ENCODE measurements around the gene HYI.

HYI gene

GRCh38 chr1:43426221-43426620, 27.5 kb downstream of the HYI start:
- no peak overlapping the region for H3K4me3 ChIP-seq (ENCODE audit: low read length)
- no peak for TF ChIP-seq CTCF (IDR thresholded peaks at IDR 0.05; ENCODE audit: insufficient read depth, low read depth, low read length, missing control alignments)
- DNase-seq (ENCODE audit: low read depth), result no peak

- TF ChIP-seq CTCF (IDR thresholded peaks at IDR 0.05; ENCODE audit: insufficient read depth, low read depth, low read length, missing control alignments), result no peak
- no peak for DNase-seq (ENCODE audit: low read depth)
- no peak overlapping the region for H3K4me3 ChIP-seq (ENCODE audit: low read length)
These were observed 28.7 kb downstream of the HYI start for GRCh38 chr1:43425045-43425444.

- no peak for TF ChIP-seq CTCF (IDR thresholded peaks at IDR 0.05; ENCODE audit: insufficient read depth, low read depth, low read length, missing control alignments)
- no peak overlapping the region for H3K4me3 ChIP-seq (ENCODE audit: low read length)
- DNase-seq (ENCODE audit: low read depth), result peak; percentile 95
These were observed 29.8 kb downstream of the HYI start for GRCh38 chr1:43423672-43424550.

GRCh38 chr1:43422995-43423671, 30.6 kb downstream of the HYI start:
- H3K4me3 ChIP-seq (ENCODE audit: low read length), result no peak overlapping the region
- DNase-seq (ENCODE audit: low read depth), result no peak
- TF ChIP-seq CTCF (IDR thresholded peaks at IDR 0.05; ENCODE audit: insufficient read depth, low read depth, low read length, missing control alignments), result no peak

GRCh38 chr1:43421976-43422750, 31.6 kb downstream of the HYI start:
- H3K4me3 ChIP-seq (ENCODE audit: low read length), result no peak overlapping the region
- no peak for TF ChIP-seq CTCF (IDR thresholded peaks at IDR 0.05; ENCODE audit: insufficient read depth, low read depth, low read length, missing control alignments)
- DNase-seq (ENCODE audit: low read depth), result no peak

- no peak overlapping the region for H3K4me3 ChIP-seq (ENCODE audit: low read length)
- DNase-seq (ENCODE audit: low read depth), result no peak
- TF ChIP-seq CTCF (IDR thresholded peaks at IDR 0.05; ENCODE audit: insufficient read depth, low read depth, low read length, missing control alignments), result no peak
These were observed 32.3 kb downstream of the HYI start for GRCh38 chr1:43421396-43421795.

Data from epithelial cell of esophagus (primary cell).